K562 (cell line): ENCODE measurements around the gene NCKAP1. TPM values are rescaled to one million over a fixed set of nuclear protein-coding genes. Genes with fewer than 3 reads are reported as not detected.
A peak's percentile ranks its signal among the peaks of the same experiment; 100 is the strongest.

Experiments used
- BHLHE40 ChIP-seq: IDR thresholded peaks from 2 replicates; pipeline ENCODE4 v1.6.1; 2011; ENCODE audit warnings: low read length, improper control_type of control experiment
- CEBPB ChIP-seq: fragments of 450-650 bp; IDR thresholded peaks from 2 replicates; pipeline ENCODE4 v1.6.1; 2016; ENCODE audit warnings: missing genetic modification characterization, missing compliant biosample characterization
- HDAC3 ChIP-seq: fragments of 450-650 bp; IDR thresholded peaks from 2 replicates; pipeline ENCODE4 v1.6.1; 2018; ENCODE audit warnings: borderline replicate concordance, mild to moderate bottlenecking, moderate library complexity; ENCODE audit not compliant: partially characterized antibody
- IFI16 ChIP-seq: fragments of 250-450 bp; sonication (Bioruptor Pico); IDR thresholded peaks from 2 replicates; pipeline ENCODE4 v2.1.2; 2022; ENCODE audit warnings: mild to moderate bottlenecking, inconsistent platforms
- IRF2 ChIP-seq: sonication (generic); formaldehyde crosslinking; IDR thresholded peaks from 2 replicates; pipeline ENCODE4 v1.8.1; 2022; ENCODE audit warnings: mild to moderate bottlenecking, missing genetic modification reagents
- MAFF ChIP-seq: IDR thresholded peaks from 2 replicates; pipeline ENCODE4 v1.6.1; 2012; ENCODE audit warnings: low read length, improper control_type of control experiment
- MCM3 ChIP-seq: fragments of 450-650 bp; IDR thresholded peaks from 2 replicates; pipeline ENCODE4 v1.6.1; 2016
- NBN ChIP-seq: fragments of 450-650 bp; IDR thresholded peaks from 2 replicates; pipeline ENCODE4 v1.6.1; 2016; ENCODE audit warnings: low read depth, mild to moderate bottlenecking
- NCOA2 ChIP-seq, 2 experiments: fragments of 450-650 bp; IDR thresholded peaks; 2 replicates each; pipeline ENCODE4 v1.6.1; 2018; ENCODE audit warnings: mild to moderate bottlenecking in 2 of 2, moderate library complexity in 1 of 2; ENCODE audit not compliant: partially characterized antibody in 2 of 2
- SMARCA4 ChIP-seq: fragments of 450-650 bp; IDR thresholded peaks from 2 replicates; pipeline ENCODE4 v1.6.1; 2016
- TCF7L2 ChIP-seq: fragments of 150-350 bp; IDR thresholded peaks from 2 replicates; pipeline ENCODE4 v1.6.1; 2016; ENCODE audit warnings: low read depth, mild to moderate bottlenecking, low read length, moderate library complexity
- ZNF143 ChIP-seq: sonication (generic); formaldehyde crosslinking; IDR thresholded peaks from 2 replicates; pipeline ENCODE4 v1.9.0; 2022; ENCODE audit warnings: mild to moderate bottlenecking, missing genetic modification reagents
- ZNF224 ChIP-seq: sonication (generic); formaldehyde crosslinking; IDR thresholded peaks from 2 replicates; pipeline ENCODE4 v1.8.0; 2022; ENCODE audit warnings: mild to moderate bottlenecking, missing genetic modification reagents
- ZNF24 ChIP-seq: fragments of 450-650 bp; IDR thresholded peaks from 2 replicates; pipeline ENCODE4 v1.6.1; 2016
- ZNF311 ChIP-seq: fragments of 250-450 bp; sonication (Bioruptor Pico); IDR thresholded peaks from 2 replicates; pipeline ENCODE4 v1.4.0; 2020; ENCODE audit warnings: mild to moderate bottlenecking, moderate library complexity
- ZNF57 ChIP-seq: fragments of 450-650 bp; formaldehyde crosslinking; IDR thresholded peaks from 2 replicates; pipeline ENCODE4 v1.4.0; 2020; ENCODE audit warnings: mild to moderate bottlenecking, moderate library complexity
- ZNF644 ChIP-seq: fragments of 200-800 bp; sonication (Bioruptor generic); IDR thresholded peaks from 2 replicates; pipeline ENCODE4 v1.6.1; 2016; ENCODE audit warnings: low read depth, missing genetic modification characterization, missing compliant biosample characterization
- polyA plus RNA-seq, 8 experiments: library from polyadenylated mRNA; depleted of rRNA in 4 of 8; stranded (reverse) in 5 of 8; unstranded in 3 of 8; fragments of >200 nt; fragmentation: Nextera tagmentation in 2 of 8; fragmentation: Illumina TruSeq in 1 of 8; extraction: Ambion mirVana in 2 of 8; extraction: Trizol in 1 of 8; gene quantifications; 2 replicates each; pipeline versions ENCODE4 v1.2.1 to v1.2.3, GENCODE V29; 2011 to 2014; ENCODE audit warnings: inconsistent platforms in 1 of 8, missing spikeins in 1 of 8
- total RNA-seq, 7 experiments: library from RNA; depleted of rRNA in 6 of 7; stranded (reverse); fragments of >200 nt in 6 of 7; fragmentation: Illumina TruSeq in 2 of 7; extraction: Trizol in 2 of 7; gene quantifications; 2 replicates each; pipeline versions ENCODE4 v1.2.1 to v1.2.3, GENCODE V29; 2011 to 2021; ENCODE audit warnings: low replicate concordance in 1 of 7
- TF ChIP-seq, protein P1 (sequence below), 2 experiments: IDR thresholded peaks; 2 replicates each; pipeline ENCODE4 v1.6.1; 2012; ENCODE audit warnings: improper control_type of control experiment in 2 of 2, low read depth in 2 of 2, low read length in 2 of 2, borderline replicate concordance in 1 of 2
- TF ChIP-seq, protein P2 (sequence below): fragments of 200-800 bp; sonication (Bioruptor generic); IDR thresholded peaks from 2 replicates; pipeline ENCODE4 v1.6.1; 2017; ENCODE audit warnings: missing genetic modification characterization, missing compliant biosample characterization
- TF ChIP-seq, protein P3 (sequence below): fragments of 450-650 bp; formaldehyde crosslinking; IDR thresholded peaks from 2 replicates; pipeline ENCODE4 v1.4.0; 2022; ENCODE audit warnings: mild to moderate bottlenecking, moderate library complexity
- TF ChIP-seq, protein P4 (sequence below): fragments of 450-650 bp; formaldehyde crosslinking; IDR thresholded peaks from 2 replicates; pipeline ENCODE4 v1.4.0; 2022; ENCODE audit warnings: missing genetic modification characterization
- TF ChIP-seq, protein P5 (sequence below), 2 experiments: fragments of 150-350 bp in 1 of 2; IDR thresholded peaks; 2 replicates each; pipeline ENCODE4 v1.6.1; 2012 to 2016; ENCODE audit warnings: low read depth in 2 of 2, low read length in 2 of 2, mild to moderate bottlenecking in 1 of 2, moderate library complexity in 1 of 2

The NCKAP1 gene
- total and polyA plus RNA-seq, 9 of the 15 experiments (the other 6 are each of a cell fraction or from before 2014, with no cell fraction given) = 34.0 to 153 (median 88.7) TPM

DNA sequence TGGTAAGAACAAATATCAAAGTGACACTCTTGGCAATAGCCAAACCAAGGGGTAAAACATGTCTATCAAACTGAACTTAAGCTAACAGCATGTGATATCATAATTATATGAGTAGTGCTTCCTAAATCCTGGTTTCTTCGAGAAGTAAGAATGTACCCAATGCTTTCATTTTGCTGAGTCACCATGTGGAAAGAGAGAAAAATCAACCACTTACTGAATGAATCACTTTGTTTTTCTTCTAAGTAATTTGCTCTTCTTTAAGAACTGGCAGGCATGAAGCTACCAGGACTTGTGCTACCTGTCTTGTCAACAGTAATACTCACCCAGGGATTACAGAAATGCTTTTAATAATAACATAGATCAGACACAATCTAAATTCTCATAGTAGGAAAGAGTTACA is 21.3 kb upstream of the NCKAP1 start (continued):
- TF ChIP-seq, protein P1, sequence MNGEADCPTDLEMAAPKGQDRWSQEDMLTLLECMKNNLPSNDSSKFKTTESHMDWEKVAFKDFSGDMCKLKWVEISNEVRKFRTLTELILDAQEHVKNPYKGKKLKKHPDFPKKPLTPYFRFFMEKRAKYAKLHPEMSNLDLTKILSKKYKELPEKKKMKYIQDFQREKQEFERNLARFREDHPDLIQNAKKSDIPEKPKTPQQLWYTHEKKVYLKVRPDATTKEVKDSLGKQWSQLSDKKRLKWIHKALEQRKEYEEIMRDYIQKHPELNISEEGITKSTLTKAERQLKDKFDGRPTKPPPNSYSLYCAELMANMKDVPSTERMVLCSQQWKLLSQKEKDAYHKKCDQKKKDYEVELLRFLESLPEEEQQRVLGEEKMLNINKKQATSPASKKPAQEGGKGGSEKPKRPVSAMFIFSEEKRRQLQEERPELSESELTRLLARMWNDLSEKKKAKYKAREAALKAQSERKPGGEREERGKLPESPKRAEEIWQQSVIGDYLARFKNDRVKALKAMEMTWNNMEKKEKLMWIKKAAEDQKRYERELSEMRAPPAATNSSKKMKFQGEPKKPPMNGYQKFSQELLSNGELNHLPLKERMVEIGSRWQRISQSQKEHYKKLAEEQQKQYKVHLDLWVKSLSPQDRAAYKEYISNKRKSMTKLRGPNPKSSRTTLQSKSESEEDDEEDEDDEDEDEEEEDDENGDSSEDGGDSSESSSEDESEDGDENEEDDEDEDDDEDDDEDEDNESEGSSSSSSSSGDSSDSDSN (IDR thresholded peaks at IDR 0.05; ENCODE audit: borderline replicate concordance in 1 of 2, low read depth in 2 of 2, low read length in 2 of 2) = no peak
- TF ChIP-seq MCM3 (no peak), NCOA2 (IDR thresholded peaks at IDR 0.05; ENCODE audit: partially characterized antibody in 2 of 2) (no peak), ZNF644 (tag) (no peak), ZNF57 (CRISPR knock-in tag) (no peak), IRF2 (CRISPR knock-in tag) (no peak), ZNF224 (CRISPR knock-in tag) (no peak), MAFF (peak; percentile 98), ZNF24 (no peak), IFI16 (CRISPR knock-in tag) (no peak), SMARCA4 (peak; percentile 76; the same call in 1 of the 2 replicates), NBN (no peak), ZNF311 (no peak), ZNF143 (CRISPR knock-in tag) (no peak), BHLHE40 (no peak), TCF7L2 (no peak), HDAC3 (no peak), CEBPB (tag) (no peak)
- TF ChIP-seq, protein P2, sequence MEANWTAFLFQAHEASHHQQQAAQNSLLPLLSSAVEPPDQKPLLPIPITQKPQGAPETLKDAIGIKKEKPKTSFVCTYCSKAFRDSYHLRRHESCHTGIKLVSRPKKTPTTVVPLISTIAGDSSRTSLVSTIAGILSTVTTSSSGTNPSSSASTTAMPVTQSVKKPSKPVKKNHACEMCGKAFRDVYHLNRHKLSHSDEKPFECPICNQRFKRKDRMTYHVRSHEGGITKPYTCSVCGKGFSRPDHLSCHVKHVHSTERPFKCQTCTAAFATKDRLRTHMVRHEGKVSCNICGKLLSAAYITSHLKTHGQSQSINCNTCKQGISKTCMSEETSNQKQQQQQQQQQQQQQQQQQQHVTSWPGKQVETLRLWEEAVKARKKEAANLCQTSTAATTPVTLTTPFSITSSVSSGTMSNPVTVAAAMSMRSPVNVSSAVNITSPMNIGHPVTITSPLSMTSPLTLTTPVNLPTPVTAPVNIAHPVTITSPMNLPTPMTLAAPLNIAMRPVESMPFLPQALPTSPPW (CRISPR knock-in tag) = no peak
- TF ChIP-seq, protein P3, sequence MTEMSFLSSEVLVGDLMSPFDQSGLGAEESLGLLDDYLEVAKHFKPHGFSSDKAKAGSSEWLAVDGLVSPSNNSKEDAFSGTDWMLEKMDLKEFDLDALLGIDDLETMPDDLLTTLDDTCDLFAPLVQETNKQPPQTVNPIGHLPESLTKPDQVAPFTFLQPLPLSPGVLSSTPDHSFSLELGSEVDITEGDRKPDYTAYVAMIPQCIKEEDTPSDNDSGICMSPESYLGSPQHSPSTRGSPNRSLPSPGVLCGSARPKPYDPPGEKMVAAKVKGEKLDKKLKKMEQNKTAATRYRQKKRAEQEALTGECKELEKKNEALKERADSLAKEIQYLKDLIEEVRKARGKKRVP (CRISPR knock-in tag) = 0 out of 2 replicates have a peak, but pooled peaks have one; percentile 20
- TF ChIP-seq, protein P4, sequence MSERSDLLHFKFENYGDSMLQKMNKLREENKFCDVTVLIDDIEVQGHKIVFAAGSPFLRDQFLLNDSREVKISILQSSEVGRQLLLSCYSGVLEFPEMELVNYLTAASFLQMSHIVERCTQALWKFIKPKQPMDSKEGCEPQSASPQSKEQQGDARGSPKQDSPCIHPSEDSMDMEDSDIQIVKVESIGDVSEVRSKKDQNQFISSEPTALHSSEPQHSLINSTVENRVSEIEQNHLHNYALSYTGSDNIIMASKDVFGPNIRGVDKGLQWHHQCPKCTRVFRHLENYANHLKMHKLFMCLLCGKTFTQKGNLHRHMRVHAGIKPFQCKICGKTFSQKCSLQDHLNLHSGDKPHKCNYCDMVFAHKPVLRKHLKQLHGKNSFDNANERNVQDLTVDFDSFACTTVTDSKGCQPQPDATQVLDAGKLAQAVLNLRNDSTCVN (CRISPR knock-in tag) = no peak
- TF ChIP-seq, protein P5, sequence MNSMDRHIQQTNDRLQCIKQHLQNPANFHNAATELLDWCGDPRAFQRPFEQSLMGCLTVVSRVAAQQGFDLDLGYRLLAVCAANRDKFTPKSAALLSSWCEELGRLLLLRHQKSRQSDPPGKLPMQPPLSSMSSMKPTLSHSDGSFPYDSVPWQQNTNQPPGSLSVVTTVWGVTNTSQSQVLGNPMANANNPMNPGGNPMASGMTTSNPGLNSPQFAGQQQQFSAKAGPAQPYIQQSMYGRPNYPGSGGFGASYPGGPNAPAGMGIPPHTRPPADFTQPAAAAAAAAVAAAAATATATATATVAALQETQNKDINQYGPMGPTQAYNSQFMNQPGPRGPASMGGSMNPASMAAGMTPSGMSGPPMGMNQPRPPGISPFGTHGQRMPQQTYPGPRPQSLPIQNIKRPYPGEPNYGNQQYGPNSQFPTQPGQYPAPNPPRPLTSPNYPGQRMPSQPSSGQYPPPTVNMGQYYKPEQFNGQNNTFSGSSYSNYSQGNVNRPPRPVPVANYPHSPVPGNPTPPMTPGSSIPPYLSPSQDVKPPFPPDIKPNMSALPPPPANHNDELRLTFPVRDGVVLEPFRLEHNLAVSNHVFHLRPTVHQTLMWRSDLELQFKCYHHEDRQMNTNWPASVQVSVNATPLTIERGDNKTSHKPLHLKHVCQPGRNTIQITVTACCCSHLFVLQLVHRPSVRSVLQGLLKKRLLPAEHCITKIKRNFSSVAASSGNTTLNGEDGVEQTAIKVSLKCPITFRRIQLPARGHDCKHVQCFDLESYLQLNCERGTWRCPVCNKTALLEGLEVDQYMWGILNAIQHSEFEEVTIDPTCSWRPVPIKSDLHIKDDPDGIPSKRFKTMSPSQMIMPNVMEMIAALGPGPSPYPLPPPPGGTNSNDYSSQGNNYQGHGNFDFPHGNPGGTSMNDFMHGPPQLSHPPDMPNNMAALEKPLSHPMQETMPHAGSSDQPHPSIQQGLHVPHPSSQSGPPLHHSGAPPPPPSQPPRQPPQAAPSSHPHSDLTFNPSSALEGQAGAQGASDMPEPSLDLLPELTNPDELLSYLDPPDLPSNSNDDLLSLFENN (IDR thresholded peaks at IDR 0.05; ENCODE audit: low read depth in 2 of 2, low read length in 2 of 2) = no peak
